GM19240 (cell line): ENCODE data around the gene SLC8A3.
"Not testable (repeated sequence)": the region's sequence is repeated elsewhere in the genome, so short reads cannot be mapped to it uniquely, and the experiment has no call there.

ENCODE experiments used
- DNase-seq: peaks from one replicate; pipeline ENCODE4 v3.0.0; 2011; ENCODE audit warnings: low spot score; ENCODE audit not compliant: insufficient read length

The SLC8A3 gene, protein sequence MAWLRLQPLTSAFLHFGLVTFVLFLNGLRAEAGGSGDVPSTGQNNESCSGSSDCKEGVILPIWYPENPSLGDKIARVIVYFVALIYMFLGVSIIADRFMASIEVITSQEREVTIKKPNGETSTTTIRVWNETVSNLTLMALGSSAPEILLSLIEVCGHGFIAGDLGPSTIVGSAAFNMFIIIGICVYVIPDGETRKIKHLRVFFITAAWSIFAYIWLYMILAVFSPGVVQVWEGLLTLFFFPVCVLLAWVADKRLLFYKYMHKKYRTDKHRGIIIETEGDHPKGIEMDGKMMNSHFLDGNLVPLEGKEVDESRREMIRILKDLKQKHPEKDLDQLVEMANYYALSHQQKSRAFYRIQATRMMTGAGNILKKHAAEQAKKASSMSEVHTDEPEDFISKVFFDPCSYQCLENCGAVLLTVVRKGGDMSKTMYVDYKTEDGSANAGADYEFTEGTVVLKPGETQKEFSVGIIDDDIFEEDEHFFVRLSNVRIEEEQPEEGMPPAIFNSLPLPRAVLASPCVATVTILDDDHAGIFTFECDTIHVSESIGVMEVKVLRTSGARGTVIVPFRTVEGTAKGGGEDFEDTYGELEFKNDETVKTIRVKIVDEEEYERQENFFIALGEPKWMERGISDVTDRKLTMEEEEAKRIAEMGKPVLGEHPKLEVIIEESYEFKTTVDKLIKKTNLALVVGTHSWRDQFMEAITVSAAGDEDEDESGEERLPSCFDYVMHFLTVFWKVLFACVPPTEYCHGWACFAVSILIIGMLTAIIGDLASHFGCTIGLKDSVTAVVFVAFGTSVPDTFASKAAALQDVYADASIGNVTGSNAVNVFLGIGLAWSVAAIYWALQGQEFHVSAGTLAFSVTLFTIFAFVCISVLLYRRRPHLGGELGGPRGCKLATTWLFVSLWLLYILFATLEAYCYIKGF

DNA sequence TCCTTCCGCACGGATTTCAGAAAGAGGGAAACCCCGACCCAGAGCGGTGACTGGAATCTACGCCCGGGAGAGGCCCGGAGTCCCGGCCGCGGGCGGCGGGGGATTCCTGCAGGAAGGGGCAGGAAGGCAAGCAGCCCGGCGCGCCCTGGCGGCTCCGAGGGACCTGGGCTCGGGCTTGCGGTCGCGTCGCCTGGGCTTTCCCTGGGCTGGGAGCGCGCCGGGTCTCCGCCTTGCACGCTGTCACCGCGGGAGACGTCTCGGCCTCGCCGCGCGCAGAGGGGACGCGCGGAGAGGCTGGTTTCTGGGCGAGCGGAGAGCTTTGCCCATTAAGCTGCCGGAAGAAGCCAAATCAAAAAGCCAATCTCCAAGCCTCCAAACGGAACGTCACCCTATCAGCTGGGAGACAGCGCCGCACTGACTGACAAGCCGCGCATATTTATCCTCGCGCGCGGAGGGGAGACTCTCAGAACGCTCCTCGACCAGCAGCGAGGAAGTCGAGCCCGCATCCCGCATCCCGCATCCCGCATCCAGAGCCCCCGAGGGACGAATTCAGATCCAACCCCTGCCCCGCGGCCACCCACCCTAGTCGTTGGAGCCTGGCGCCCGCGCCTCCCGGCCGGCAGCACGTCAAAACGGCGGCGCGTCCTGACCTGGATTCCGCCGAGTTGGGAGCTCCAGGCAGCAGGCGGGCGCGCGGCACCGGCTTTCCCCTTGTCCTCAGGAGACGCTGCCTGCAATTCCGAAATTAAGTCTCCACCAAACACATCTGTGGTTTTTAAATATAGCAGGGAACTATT lies at the start of gene SLC8A3:
Gene SLC8A3, minus strand, starts transcription at position 293 of the 797 bp plus-strand sequence. CDS start 20,529 bp downstream, outside the sequence.
- DNase-seq = no peak

DNA sequence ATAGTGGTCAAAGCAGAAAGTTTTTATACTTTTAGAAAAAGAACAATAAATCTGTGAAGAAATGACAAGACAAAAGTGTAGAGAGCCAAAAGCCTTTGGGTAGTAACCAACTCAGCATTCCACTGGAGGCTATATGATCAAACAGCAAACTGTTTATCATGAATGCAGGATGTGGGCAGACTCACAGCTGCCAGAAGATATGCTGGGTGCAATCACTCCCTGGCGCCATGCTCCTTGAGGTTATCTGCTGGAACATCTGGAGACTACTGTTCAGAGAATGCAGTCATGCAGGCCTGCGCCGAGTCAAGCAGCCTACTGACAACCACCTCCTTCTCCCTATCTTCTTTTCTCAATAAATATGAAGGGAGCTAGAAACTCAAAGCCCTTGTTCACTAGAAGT lies 49.0 kb upstream of the SLC8A3 start:
- DNase-seq = no peak

DNA sequence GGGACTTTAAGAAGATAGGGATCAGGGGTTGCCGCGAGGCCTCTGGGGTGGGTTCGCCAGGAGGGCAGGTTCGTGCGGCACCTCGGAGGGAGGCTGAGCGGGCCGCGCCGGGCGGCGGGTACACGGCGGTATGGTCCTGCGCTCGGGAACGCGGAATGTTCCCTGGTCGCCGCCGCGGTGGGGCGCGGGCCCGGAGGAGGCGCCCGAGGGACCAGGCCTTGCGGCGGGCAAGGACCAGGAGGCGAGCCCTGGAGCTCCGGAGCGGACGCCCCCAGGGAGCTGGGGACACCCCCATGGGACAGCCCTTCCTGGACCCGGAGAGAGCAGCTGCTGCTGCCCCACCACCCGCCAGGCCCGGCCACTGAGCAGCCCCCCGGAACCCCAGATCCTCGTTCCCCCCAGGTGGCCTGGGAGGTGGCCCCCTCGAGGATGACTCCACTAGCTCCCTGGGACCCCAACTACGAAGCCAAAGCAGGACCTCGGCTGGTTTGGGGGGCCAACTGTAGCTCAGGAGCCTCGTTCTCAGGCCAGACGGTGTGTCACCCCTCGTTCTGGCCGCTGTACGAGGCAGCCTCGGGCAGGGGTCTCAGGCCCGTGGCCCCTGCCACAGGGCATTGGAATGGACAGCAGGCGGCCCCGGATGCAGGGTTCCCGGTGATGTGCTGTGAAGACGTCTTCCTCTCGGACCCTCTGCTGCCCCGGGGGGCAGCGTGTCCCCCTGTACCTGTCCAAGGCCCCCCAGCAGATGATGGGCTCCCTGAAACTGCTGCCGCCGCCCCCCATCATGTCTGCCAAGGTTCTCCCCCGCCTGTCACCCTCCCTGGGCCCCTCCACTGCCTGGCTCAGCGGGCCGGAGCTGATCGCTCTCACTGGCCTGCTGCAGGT lies 45.6 kb upstream of the SLC8A3 start:
- DNase-seq = no peak

DNA sequence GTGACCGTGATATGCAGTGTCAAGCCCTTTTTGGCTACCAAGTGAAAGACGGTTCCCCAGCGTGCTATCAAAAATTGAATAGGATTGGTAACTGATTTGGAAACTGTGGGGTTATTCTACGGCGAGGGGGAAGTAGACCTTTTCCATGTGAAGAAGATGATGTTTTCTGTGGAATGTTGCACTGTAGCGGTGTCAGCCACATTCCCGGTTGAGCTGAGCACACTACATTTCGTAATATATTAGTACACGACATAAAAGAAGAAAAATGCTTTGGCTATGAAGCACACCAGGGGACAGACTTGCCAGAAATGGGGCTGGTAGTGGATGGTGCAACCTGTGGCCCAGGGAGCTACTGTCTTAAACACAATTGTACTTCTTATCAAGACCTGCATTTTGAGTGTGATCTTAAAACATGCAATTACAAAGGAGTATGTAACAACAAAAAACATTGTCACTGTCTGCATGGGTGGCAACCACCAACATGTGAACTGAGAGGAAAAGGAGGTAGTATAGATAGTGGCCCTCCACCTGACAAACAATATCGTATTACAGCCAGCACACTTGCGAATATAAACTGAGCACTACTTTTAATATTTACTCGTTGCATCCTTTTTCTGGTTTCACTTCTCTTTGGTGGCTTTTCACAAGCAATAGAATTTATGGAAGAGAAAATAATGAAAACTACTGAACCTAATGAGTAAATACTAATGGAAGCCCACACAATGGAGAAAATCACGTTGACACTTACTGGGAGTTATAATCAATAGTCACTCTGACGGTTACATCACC lies 43.2 kb upstream of the SLC8A3 start:
- DNase-seq = not testable (repeated sequence)

DNA sequence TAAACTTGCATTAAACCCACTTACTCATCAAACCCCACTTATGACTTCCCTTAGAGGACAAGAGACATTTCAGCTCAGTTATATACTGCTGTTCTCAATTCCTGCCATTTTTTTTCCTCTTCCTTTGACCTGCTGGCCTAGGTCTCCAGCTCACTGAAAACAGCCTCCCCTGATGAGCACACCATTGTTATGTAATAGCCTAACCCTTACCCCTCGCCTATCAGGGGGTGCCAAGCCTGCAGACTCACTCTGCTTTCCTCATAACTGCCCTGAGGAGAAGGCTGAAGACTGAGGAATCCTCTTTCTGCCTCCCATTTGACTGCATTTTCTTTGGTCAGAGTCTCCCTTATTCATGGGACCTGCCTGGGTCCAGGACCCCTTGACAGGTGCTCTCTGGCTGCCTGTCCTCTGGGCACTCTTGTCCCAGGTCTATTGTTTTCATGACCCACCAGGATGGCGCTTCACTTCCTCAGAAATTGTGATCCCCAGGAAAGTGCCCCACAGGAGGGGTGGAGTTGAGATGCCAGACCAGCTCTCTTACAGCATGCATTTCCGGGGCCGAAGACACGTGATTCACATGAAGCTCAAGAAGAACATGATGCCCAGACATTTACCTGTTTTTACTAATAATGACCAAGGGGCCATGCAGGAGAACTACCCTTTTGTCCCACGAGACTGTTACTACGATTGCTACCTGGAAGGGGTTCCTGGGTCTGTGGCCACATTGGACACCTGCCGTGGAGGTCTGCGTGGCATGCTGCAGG lies 41.3 kb upstream of the SLC8A3 start:
- DNase-seq = not testable (repeated sequence)

DNA sequence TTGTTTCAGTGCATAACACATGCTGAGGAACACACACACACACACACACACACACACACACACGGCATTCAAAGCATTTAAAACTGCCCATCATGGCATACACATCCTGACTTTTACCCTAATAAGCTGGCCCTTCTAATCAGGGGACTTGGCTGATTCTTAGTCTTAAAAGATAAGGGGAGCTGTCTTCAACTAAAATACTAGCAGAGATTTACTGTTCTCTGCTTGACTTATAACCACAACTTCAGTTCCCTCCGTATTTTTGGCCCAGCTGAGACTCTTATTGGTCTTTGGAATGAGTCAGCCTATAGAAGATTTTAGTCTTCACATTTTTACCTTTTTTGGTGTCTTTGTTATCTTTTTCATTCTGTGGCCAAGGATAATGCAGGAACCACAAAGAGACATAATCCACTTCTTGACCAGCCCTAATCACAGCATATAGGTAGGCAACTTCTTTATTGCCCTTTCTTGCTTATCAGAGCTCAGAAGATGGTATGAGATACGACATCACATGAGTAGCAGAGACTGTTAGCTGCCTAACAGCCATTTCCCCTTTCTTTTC lies 25.1 kb upstream of the SLC8A3 start:
- no peak for DNase-seq

DNA sequence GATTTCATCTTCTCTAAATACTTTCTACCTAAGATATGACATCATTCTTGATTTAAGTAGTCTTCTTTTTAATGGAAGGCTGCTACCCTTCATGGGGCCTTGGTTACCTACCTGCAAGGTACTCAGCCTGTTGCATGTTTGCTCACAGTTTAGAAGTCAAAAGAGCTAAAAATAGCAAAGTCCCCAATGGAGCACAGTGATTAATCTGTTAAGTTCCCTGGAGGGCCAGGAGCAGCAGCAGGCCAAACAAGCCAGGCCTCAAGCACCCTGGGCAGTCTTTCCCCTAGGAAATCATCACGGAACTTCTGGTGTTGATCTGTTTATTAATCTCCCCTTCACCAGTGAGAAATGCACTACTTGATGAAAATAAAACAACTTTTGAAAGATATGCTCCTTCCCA lies 24.0 kb upstream of the SLC8A3 start:
- no peak for DNase-seq

DNA sequence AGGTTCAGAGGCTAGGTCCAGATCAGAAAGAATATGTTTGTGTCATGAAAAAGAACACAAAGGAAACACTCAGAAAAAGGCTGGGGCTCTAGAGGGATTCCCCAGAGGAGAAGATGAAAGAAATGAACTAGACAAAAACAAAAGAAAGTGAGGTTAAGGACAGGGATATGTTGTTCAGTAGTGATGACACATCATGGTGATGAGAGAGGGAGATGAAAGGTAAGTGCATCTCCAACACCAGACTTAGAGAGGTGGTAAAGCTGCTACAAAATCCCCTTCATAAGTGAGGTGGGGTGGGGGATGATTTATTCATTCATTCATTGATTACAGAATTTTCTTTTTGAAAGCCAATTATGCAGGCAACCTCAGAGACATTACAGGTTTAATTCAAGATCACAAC lies 19.6 kb upstream of the SLC8A3 start:
- DNase-seq = no peak

DNA sequence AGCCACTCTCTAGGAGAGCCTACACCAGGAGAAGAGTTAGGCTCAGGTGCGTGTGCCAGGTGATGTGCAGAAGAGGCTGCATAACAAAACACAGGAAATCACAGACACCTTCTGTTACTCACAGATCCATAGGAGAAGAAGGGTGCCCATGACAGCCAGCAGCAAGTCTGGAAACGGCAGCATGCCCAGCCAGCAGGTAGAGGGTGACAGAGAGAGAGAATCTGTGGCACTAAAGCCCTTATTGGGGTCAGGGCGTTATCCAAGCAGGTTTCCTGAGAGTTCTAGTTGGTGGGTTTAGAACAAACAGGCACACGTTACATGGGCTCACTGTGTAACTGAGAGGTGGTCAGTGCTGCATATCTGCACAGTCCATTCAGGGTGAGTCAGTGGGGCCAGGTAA lies 14.9 kb upstream of the SLC8A3 start:
- DNase-seq = no peak

DNA sequence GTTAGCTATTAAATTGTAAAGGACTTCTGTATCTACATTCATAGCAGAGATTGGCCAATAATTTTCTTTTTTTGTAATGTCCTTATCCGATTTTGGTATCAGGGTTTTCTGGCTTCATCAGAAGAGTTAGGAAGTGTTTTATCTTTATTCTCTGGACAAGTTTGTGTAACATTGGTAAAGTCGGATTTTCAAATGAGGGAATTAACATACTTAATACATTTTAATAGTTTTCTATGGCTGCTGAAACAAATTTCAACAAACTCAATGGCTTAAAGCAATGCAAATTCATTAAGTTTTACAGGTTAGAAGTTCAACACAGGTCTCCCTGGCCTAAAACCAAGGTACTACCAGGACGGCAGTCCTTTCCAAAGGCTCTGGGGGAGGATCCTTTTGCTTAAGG lies 13.2 kb upstream of the SLC8A3 start:
- DNase-seq = no peak

DNA sequence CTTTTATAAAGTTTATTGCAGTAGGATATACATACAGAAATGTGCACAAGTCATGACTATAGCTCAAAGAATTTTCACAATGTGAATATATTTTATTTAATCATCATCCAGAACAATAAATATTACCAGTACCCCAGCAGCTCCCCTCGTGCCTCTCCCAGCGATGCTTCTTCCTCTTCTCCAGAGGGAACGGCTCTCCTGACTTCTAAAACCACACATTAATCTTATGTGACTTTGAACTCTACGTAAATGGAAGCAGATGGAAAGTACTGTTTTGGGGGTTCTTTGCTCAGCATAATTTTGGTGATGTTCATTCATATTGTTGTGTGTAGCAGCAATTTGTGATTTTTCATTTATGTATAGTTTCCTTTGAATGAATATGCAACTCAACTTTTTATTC lies 4.6 kb upstream of the SLC8A3 start:
- DNase-seq = no peak

DNA sequence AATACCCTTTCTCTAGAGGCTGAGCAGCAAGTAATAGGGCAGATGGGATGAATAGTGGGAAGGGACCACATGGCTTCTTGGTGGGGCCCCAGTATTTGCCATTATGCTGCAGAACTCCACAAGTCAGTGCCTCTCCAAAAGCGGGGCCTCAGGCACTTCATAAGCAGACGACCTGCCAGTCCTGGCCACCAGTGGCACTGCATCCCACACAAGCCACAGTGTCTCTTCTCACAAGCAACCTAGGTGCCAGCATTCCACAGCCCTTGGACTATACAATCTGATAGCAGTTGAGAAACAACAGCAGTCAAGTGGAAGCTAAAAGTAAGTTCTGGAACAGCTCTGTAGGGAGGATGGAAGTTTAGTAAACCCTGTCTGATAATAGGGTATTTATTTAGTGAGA lies 4.2 kb upstream of the SLC8A3 start:
- no peak for DNase-seq

DNA sequence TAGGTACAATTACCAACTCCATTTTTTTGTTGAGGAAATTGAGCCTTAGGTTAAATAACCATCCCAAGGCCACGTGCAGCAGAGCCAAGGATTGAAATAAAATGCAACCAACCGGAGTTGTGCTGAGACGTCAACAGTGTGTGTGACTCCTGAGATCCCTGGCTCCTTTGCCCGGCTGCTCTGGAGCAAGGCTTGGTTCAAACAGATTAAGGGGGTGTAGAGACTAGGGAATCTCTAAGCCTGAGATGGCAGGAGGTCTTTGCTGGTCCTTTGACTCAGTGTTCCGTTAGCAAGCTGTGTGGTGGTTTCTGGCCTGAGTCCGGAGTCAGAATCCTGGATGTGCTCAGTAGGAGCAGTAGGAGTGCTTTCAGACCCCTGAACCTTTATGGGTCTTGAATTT lies 1.4 kb upstream of the SLC8A3 start:
- no peak for DNase-seq

DNA sequence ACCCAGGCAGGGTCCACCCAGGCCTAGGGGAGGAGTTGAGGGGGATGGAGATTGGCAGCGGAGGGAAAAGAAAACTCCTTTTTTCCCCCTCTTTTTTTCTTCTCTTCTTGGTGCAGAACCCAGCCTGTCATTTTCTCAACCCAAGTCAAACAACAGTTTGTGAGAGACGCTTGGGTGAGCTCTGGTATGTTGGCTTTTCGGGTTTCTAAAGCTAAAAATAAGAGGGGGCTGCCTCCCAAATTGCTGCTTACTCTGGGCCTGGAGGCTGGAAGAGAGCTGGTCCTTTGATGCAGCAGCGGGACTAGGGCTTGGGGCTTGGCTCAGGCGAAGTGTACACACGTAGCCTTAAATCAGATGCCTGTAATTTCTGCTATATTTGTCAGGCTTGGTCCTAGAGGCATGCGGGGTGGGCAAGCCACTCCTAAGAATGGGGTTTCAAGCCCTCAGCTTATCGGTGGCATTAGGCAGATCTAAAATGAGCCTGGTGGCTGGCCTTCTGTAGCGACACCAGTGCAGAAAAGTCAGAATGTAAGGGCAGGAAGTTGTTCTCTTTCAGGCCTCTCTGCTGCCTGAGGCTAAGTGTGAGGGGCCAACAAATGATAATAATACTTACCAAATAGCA lies 816 bp upstream of the SLC8A3 start:
- DNase-seq = no peak

DNA sequence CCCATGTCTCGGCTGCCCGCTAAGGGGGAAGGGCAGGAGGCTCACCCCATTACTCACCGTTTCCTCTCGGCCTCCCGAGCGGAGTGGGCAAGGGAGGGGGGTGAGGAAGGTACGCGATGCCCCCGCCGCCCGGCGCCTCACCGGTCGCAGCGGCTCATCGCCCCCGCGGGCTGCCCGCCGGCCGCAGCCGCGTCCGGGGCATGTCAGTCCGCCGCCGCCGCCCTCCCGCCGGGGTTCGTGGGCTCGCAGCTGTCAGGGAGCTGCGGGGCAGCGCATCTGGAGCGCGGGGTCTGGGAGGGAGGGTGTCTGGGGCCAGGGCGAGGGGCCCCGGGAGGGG lies 461 bp downstream of the SLC8A3 start:
- DNase-seq = no peak

DNA sequence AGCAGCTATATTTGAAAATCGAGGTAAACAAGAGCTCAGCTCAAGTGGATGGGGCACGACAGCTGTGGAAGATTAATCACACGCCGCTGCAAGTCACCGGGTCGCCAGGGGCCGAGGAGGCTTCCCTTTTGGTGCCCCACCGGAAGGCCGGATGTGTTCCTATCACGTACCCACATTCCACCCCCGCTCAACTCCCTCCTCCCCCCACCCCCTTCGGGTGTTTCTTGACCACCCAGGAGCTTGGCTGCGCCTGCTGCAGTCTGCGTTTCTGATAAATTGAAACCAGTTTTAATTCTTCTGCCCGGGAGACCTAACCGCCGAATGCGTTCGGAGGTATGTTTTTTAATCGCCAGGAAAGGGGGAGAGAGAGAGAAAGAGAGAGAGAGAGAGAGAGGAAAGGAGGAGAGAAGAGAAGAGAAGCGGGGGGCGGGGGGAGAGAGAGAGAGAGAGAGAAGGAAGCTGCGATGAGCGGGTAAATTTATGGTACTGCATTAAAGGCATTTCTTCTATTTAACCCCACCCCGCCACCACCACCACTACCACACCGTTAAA lies 1.8 kb downstream of the SLC8A3 start:
- DNase-seq = no peak

DNA sequence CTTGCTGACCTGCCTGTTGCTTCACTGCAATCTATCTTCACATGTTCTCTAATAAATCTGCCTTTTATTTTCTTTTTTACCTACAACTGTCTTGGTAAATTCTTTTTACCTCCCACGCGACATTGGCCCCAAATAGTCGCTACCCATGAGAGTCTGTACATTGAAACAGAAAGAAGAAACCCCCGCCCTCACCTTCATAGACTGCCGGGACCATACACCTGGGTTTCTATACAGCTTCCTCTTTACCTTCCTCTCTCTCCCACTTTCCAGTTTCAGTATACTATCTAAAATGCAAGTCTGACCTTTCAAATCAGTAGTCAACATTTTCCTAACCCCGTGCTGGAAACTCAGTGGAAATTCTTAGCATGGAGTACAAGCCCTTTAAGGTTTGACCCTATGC lies 4.8 kb downstream of the SLC8A3 start:
- DNase-seq = no peak

DNA sequence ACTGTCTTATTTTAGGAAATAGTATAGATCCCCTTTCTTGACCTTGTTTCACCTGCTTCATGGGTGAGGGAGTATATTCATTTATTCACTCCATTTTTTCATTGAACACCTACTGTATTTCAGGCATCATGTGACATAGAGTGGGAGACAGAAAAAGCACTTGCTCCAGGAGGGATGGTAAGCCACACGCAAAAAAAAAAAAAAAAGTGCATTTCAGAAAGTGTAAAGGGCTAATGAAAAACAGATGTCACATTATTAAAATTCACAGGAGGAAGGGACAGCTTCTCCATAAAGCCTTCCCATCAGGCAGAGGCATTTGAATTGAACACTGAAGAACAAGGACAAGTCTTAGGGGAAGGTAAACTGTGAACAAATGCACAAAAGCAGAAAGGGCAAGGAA lies 7.5 kb downstream of the SLC8A3 start:
- no peak for DNase-seq
